Hepatocyte (in vitro differentiated cells): ENCODE data around the gene HEPHL1.

Experiments
- EZH2 ChIP-seq: fragments of 200-600 bp; sonication (generic); IDR thresholded peaks from 2 replicates; pipeline ENCODE4 v1.6.1; 2016; ENCODE audit warnings: antibody characterized with exemption, mild to moderate bottlenecking, borderline replicate concordance
- TF ChIP-seq, protein P1 (sequence below): fragments of 200-600 bp; sonication (generic); IDR thresholded peaks from 2 replicates; pipeline ENCODE4 v1.5.1; 2016; ENCODE audit warnings: antibody characterized with exemption, mild to moderate bottlenecking; ENCODE audit not compliant: poor library complexity

DNA sequence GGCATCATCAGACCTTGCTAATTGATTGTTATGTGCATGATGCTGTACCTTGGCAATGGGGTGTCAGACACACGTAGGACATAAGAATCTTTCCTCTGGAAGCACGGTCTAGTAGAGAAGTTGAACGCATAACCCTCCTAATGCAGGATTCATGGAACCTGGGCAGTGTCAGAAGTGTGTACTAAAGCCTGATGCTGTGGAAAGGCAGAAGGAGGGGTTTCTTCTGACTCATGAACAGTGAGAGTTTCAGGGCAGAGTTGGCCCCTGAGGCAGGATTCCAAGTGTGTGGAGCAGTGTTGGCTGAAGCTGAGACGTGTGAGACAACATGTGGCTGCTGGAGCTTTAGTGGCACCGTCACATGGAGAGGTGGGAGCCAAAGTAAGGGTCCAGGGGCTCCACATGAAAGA lies 111.0 kb downstream of the HEPHL1 start:
- TF ChIP-seq, protein P1, sequence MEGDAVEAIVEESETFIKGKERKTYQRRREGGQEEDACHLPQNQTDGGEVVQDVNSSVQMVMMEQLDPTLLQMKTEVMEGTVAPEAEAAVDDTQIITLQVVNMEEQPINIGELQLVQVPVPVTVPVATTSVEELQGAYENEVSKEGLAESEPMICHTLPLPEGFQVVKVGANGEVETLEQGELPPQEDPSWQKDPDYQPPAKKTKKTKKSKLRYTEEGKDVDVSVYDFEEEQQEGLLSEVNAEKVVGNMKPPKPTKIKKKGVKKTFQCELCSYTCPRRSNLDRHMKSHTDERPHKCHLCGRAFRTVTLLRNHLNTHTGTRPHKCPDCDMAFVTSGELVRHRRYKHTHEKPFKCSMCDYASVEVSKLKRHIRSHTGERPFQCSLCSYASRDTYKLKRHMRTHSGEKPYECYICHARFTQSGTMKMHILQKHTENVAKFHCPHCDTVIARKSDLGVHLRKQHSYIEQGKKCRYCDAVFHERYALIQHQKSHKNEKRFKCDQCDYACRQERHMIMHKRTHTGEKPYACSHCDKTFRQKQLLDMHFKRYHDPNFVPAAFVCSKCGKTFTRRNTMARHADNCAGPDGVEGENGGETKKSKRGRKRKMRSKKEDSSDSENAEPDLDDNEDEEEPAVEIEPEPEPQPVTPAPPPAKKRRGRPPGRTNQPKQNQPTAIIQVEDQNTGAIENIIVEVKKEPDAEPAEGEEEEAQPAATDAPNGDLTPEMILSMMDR, result no peak
- no peak for TF ChIP-seq EZH2
